ENCODE results near the gene MEAF6. TPM values are rescaled to one million over a fixed set of nuclear protein-coding genes. Genes with fewer than 3 reads are reported as not detected.

MEAF6 gene
- total RNA-seq, 1 donor from 2014 or later = 83.1 TPM

GRCh38 chr1:37493336-37494098, 21.0 kb downstream of the MEAF6 start:
- H3K4me3 Mint-ChIP-seq (ENCODE audit: low read depth) = no peak overlapping the region
- H3K27me3 Mint-ChIP-seq = no peaks in the 10 kb centered on the region
- H3K9me3 Mint-ChIP-seq (ENCODE audit: low read depth) = no peaks in the 10 kb centered on the region
- H3K27ac Mint-ChIP-seq = no peak overlapping the region
- H3K4me1 Mint-ChIP-seq (ENCODE audit: low read depth) = no peaks in the 10 kb centered on the region
- H3K36me3 Mint-ChIP-seq (ENCODE audit: insufficient read depth) = peaks cover 12% of the 10 kb centered on the region
- no peak for DNase-seq (ENCODE audit: low spot score, unreplicated experiment)
- TF ChIP-seq, protein P1, sequence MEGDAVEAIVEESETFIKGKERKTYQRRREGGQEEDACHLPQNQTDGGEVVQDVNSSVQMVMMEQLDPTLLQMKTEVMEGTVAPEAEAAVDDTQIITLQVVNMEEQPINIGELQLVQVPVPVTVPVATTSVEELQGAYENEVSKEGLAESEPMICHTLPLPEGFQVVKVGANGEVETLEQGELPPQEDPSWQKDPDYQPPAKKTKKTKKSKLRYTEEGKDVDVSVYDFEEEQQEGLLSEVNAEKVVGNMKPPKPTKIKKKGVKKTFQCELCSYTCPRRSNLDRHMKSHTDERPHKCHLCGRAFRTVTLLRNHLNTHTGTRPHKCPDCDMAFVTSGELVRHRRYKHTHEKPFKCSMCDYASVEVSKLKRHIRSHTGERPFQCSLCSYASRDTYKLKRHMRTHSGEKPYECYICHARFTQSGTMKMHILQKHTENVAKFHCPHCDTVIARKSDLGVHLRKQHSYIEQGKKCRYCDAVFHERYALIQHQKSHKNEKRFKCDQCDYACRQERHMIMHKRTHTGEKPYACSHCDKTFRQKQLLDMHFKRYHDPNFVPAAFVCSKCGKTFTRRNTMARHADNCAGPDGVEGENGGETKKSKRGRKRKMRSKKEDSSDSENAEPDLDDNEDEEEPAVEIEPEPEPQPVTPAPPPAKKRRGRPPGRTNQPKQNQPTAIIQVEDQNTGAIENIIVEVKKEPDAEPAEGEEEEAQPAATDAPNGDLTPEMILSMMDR (IDR thresholded peaks at IDR 0.05; ENCODE audit: unreplicated experiment) = no peak

GRCh38 chr1:37487619-37487984, 27.0 kb downstream of the MEAF6 start:
- DNase-seq (ENCODE audit: low spot score, unreplicated experiment) = no peak
- Mint-ChIP-seq H3K27ac (peak overlapping the region; percentile 3), H3K36me3 (ENCODE audit: insufficient read depth) (peaks cover 4% of the 10 kb centered on the region), H3K9me3 (ENCODE audit: low read depth) (no peaks in the 10 kb centered on the region), H3K4me1 (ENCODE audit: low read depth) (no peaks in the 10 kb centered on the region), H3K27me3 (no peaks in the 10 kb centered on the region), H3K4me3 (ENCODE audit: low read depth) (no peak overlapping the region)
- TF ChIP-seq, protein P1 (IDR thresholded peaks at IDR 0.05; ENCODE audit: unreplicated experiment) = no peak

DNA sequence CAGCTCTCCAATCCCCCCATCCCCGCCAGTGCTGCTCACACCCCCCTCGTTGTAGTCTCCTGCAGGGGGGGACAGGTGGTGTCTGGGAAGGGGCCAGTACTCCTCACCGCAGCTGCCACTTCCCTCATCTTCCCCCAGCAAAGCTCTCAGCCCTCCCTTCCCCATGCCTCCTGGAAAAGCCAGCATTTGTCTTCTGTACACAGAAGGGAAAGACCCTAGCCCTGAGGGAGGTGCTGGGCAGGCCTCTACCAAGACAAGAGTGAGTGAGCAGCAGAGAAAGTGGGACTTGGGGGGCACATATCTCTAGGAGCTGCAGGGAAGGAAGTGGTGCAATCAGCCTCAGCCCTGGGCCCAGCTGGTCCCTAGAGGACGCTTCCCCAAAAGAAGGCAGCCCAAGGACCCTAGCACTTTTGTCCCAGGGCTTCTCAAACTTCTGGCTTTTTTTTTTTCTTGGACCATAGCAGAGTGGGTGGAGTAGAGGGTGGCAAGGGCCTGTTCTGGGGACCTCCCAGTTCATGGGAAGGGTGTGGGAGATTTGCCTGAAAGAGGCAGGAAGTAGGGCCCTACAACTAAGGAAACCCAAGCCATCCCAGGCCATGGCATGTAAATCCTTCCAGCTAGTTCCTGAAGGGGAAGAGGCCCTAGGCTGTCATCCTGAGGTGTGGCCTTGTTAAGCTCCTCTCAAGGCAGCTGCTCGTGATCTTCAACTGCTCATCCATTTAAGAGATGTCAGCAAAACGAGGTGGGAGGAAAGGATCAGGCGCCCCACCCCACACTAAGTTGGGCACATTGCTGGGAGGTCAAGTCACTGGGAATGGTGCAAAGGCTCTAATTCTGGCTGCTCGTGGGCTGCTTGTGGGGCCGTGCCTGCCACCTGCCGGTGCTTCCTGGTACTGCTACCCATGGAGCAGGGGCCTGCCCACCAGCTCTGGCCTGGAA, 27.6 kb downstream of the MEAF6 start:
- TF ChIP-seq, protein P1 (IDR thresholded peaks at IDR 0.05; ENCODE audit: unreplicated experiment) = peak; percentile 93
- no peaks in the 10 kb centered on the region for H3K27me3 Mint-ChIP-seq
- peak; percentile 74 for DNase-seq (ENCODE audit: low spot score, unreplicated experiment)
- H3K9me3 Mint-ChIP-seq (ENCODE audit: low read depth) = no peaks in the 10 kb centered on the region
- no peaks in the 10 kb centered on the region for H3K4me1 Mint-ChIP-seq (ENCODE audit: low read depth)
- no peak overlapping the region for H3K4me3 Mint-ChIP-seq (ENCODE audit: low read depth)
- H3K36me3 Mint-ChIP-seq (ENCODE audit: insufficient read depth) = peaks cover 4% of the 10 kb centered on the region
- H3K27ac Mint-ChIP-seq = peak overlapping the region; percentile 3

GRCh38 chr1:37485902-37486679, 28.5 kb downstream of the MEAF6 start:
- TF ChIP-seq, protein P1 (IDR thresholded peaks at IDR 0.05; ENCODE audit: unreplicated experiment) = no peak
- Mint-ChIP-seq H3K4me1 (ENCODE audit: low read depth) (no peaks in the 10 kb centered on the region), H3K27me3 (no peaks in the 10 kb centered on the region), H3K9me3 (ENCODE audit: low read depth) (no peaks in the 10 kb centered on the region), H3K36me3 (ENCODE audit: insufficient read depth) (peaks cover 6% of the 10 kb centered on the region), H3K4me3 (ENCODE audit: low read depth) (no peak overlapping the region), H3K27ac (no peak overlapping the region)
- no peak for DNase-seq (ENCODE audit: low spot score, unreplicated experiment)
